NCI-H1417 treated with DMSO at 0.1 percent for 48 hours (cell line): ENCODE results near the gene IQGAP2.
"Not testable (repeated sequence)": the region's sequence is repeated elsewhere in the genome, so short reads cannot be mapped to it uniquely, and the experiment has no call there.

ENCODE experiments used
- DNase-seq: peaks from one replicate; lab custom pipeline; 2025; lab: John Stamatoyannopoulos, UW

IQGAP2 gene

DNA sequence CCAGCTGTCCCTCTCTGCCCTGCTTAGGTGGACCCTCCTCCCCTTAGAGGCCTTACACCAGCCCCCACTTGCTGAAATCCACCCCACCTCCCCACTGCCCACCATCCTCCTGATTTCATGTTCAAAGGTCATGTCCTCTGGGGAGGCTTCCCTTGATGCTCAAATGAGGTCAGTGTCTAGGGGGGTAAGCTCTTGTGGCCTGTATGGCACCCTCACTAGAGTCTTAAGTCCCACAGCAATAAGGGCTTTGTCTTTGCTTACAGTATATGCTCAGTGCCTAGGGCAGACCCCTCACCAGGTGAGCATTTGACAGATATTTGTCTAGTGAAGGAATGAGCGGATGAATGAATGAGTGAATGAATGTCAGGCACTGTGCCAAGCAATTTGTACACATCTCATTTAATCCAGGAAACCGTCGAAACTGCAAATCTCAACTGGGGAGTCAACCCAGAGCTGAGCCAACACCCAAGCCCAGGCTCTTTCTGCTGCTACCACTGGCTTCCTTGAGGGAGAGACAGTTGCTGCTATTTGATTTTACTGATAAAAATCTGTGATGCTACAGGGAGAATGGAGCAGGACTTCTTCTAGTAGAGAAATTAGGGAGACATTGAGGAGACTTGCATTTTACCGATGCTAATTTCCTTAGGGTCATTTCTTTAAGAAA is 101.9 kb downstream of the IQGAP2 start:
- no peak for DNase-seq

DNA sequence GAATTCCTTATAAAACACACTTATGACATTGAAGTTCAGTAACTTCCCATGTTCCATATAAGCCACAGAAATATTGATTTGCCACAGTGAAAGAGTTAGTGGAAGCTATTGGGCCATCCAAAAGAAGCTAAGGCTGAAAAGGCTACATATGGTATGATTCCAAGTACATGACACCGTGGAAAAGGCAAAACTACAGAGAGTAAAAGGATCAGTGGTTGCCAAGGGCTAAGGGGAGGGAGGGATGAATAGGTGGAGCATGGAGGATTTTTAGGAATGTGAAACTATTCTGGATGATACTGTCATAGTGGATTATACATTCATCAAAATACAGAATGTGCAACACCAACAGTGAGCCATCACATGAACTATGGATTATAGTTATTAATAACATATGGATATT is 110.4 kb downstream of the IQGAP2 start:
- no peak for DNase-seq

DNA sequence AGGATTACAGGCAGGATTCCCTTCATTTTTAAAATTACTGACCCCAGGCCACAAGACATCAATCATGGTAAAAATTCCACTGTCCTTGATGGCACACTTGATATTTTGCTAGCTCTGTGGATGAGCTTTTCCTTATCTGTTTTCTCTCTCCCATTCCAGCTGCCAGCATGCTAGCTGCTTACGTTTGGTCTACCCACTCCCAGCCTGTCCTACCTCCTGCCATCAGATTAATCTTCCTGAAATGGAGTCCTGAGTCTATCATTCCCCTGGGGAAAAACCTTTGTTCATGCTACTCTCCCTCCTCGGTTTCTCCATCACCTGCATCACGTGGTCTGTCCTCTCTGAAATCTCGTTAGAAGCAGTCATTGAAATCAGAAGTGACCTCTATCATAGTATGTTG is 111.2 kb downstream of the IQGAP2 start:
- no peak for DNase-seq

DNA sequence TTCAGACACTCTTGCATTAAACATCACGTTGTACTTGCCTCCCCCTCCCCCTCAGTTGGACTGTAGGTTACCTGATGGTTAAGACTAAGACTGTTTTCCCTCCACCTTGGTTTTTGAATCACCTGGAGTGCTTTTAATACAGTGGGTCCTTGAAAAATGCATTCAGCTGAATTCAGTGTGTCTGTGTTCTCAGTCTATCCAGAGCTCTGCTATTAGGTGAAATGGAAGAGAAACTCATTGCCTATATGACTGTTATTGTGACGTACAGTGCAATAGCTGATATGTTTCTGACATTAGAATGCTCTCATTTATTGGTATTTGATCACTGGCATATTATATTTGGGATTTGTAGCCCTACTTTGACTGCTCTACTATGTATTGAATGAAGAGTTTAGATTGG is 111.6 kb downstream of the IQGAP2 start:
- no peak for DNase-seq

DNA sequence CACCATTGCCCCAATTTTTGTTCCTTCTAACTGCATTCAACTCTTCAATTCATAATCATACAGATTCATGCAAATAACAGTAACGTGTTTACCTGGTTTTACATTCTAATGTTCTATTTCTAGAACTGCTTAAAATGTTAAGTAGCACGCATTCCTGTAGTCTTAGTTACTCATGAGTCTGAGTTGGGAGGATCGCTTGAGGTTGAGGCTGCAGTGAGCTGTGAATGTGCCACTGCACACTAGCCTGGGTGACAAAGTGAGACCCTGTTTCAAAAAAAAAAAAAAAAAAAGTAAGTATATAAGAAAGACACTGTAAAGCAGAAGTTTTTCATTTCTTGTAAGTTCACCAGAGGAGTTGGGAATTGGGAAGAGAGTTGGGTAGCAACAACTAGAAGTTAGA is 114.2 kb downstream of the IQGAP2 start:
- no peak for DNase-seq

DNA sequence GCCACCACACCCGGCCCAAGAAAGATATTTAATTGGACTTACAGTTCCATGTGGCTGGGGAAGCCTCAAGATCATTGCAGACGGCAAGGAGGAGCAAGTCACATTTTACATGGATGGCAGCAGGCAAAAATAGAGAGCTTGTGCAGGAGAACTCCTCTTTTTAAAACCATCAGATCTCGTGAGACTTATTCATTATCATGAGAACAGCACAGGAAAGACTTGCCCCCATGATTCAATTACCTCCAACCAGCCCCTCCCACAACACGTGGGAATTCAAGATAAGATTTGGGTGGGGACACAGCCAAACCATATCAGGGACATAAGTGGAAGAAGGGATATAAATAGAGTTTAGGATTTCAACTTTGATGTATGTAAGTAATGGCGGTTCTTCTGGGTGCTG is 115.2 kb downstream of the IQGAP2 start:
- not testable (repeated sequence) for DNase-seq

DNA sequence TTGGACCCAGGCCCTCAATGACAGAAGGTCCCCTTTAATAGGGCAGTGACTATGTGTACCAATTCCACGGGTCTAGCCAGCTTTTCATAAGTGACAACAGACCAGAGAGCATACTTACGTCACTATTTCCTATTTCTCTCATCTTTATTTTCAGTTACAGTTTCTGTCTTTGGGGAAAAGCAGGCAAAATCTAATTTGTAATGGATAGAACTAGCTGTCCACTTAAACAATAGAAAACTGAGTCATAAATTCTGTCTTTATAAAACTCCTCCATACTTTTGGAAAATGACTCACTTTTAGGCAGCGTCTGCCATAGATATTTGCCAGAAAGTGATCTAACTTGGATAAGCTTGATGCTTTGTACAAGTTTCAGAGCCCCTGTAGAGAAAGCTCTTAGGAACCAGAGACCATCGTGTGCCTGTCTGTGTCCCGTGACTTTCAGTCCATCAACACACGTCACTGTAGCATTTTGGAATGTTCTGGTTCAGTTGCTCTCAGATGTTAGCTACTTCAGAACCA is 118.2 kb downstream of the IQGAP2 start:
- no peak for DNase-seq

DNA sequence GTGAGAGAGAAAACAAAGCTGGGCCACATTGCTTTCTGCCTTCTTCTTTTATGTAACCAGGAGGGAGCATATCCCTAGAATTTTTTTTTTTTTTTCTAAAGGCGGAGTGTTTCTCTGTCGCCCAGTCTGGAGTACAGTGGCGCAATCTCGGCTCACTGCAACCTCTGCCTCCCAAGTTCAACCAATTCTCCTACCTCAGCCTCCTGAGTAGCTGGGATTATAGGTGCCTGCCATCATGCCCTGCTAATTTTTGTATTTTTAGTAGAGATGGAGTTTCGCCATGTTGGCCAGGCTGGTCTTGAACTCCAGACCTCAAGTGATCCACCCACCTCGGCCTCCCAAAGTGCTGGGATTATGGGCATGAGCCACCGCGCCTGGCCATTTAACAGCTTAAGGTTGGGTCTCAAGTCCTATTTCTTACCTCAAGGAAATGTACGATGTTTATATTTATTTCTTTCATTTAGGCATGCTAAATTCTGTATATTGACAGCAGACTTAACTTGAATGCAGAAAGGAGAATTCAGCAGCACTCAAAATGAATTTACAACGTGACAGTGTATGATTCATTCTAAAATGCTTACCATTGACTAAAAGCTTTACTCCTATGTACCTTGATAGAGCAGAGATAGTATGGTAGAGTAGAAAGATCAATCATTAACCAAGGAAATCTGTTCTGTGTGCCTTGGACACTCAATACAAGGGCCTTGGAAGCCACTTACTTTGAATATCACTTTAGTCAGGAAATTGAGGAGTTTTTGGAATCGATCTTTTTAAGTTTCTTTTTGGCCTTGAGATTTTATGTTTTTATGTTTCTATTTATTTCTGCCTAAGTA is 119.2 kb downstream of the IQGAP2 start:
- DNase-seq: no peak

DNA sequence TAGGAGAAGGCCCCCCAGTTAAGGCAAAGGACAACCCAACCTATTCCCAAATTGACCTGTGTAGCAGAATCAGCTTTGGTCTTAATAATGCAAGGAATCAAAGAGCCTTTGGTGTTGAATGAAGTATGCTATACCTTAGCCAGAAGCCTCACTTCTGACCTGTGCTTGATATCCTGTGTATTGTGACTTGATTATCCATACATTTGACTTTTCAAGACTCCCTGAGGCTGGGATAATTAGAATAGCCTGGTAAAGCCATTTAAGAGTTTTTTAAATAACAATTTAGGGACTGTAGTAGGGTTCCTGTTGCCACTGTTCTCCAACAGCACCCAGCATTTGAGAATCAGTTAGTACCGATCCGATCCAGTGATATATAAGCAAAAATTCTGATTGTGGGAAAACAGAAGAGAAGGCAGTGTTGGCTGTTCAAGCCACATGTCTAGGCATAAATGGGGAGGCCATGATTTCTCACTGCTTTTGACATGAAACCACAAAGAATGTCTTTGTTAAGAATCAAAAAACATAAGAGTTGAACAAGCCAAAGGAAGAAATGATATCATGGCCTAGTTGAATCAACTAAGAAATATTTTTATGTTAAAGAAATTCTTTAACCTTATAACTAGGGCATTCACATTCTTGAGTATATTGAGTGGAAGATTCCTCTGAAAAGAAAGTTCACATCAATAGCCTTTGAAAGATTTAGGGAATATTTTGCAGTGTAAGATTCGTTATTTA is 121.2 kb downstream of the IQGAP2 start:
- DNase-seq: no peak

DNA sequence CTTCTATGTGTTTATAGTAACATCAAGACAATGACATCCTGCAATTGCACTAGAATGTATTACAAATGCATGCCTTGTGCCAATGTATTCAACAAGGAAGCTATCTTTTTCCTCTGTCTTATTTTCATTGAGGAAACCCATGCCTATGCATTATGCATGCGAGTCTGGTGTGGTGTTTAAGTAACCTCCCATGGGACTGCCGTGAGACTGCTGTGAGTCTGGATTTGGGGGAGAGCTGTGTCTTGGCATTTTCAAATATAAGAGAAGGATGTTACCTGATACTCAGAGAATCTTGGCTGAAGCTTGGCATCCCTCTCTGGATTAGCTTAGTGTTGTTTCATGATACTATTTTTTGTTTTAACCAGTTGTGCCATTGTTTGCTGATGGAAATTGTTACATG is 121.8 kb downstream of the IQGAP2 start:
- DNase-seq: no peak

DNA sequence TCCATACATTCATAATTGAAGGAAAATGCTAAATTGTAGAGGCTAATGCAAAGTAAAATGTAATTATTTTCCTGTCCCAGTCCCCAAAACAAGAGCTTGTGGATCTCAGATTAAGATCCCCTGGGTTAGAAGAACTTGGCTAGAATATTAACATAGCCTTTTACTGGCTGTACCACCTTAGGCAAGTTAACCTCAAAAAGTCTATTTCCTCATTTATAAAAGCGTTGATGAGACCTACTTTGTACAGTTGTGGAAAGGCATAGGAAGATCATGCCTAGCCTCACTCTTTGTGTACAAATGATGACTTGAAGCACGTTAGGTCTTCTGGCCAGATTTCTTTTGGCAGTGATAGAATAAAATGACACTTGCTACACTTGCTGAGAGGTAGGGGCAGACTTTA is 122.9 kb downstream of the IQGAP2 start:
- no peak for DNase-seq

DNA sequence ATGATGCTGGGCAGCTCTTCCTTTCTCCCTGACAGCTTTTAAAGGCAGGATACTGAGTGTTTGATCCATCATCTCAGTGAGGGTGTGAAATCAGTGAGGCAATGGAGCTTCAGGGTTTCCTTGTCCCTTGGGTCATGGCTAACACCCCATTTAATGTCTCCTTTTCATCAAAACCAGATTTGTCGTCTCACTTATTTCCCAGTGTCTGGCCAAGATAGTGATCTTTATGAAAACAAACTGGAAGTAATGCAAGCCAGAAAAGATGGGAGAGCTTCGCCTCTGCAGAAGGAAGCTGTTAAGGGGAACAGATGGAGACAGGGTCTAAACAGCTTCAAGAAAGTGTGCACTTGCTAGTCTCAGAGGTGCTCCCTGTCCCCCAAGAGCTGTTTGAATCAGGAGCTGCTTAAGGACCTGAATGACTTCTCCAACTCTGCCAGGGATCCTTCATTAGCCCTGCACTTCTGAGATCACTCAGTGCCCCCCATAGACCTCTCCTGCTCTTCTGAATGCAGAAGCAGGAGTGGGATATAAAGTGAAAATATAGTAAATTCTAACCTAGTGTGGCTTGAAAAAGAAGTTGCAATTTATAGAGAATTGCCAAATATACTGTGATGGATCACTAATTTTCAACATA is 124.0 kb downstream of the IQGAP2 start:
- no peak for DNase-seq

DNA sequence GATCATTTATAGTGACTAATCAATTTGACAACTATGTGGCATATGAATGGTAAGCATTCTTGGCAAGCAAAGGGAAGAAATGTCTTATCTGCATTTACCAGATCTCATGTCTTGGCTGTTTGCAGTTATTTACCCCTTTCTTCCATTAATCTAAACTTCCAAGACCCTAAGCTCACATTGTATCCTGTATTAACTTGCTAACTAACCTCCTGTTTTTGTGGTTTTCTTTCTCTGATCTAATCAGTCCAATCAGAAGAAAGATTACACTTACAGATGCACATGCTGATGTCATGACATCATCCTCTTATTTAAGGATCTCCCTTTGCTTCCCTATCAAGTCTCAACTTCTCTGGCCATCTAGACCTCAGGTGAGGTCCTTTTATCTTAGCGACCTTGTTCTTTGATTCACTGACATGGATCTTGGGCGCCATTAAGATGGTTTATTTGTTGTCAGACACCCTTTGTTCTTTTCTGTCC is 124.6 kb downstream of the IQGAP2 start:
- no peak for DNase-seq

DNA sequence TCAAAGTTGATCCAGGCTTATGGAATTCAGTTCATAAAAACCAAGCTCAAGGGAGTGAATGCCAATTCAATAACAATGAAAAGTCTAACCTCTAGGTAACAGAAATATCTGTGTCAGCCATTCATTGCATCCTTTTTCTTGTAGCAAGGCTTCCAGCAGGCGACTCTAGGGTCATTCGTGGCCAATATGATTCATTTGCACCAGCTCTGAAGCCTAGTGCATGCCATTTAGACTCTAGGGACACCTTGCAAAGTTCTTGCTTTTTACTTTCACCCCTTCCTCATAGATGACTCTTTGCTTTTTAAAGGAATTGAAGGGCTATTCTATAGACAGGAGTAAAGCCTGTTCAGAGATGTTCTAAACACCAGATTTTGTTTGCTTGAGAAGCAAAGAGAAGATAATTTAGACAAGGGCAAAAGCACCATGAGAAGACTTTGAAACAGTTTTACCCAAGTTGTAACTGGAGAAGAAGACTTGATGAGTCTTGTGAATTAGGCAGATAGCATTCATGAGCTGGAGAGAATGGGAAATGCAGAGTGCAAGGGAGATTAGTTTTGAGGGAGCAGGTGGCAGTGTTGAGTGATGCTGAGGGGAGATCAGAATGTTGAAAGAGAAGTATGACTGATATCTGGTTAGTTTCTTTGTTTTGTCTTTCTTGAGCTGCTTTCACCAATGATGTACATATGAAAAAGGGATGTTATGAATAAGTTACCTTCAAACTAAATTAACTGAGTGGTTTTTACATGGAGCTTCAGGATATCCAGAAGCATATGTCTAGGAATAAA is 125.7 kb downstream of the IQGAP2 start:
- no peak for DNase-seq

DNA sequence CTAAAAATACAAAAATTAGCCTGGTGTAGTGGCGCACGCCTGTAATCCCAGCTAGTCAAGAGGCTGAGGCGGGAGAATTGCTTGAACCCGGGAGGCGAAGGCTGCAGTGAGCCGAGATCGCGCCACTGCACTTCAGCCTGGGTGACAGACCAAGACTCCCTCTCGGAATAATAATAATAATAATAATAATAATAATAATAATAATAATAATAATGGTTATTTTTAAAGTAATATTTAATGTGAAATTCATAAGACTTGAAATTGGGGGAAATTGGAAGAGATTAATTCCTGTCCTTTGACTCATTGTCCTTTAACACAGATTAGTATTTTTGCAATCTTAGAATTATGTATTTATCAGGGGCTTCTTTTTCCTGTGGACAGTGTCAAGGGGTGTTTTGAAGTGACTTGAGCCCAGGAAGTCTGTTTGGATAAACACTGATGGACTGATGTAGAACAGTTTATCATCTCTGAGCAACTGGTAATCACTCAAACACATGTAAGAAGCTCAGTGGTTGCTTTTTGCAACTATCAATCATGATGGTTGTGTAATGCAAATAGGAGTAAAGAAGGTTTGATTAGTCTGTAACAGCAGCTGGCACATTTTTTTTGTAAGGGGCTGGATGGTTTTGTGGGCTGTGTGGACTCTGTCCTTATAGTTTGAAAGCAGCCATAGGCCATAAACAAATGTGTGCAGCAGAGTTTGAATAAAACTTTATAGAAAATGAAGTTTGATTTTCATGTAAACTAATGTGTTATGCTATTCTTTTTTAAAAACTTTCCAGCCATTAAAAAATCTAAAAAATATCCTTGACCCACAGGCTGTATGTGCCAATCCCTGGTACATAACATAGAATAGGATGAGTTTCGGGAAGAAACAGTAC is 126.6 kb downstream of the IQGAP2 start:
- DNase-seq: no peak

DNA sequence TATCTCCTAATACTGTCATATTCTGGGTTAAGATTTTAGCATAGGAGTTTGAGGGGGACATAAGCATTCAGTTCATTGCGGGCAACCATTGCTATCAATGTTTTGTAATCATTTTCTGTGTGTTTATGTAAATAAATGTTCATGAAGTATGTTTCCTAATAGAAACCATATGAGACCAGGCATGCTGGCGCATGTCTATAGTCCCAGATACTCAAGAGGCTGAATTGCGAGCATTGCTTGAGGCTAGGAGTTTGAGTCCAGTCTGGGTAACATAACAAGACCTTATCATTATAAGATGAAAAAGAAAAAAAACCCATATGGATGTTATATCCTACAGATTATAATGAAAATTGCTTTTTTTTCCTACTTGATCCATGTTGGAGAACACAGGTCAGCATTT is 129.0 kb downstream of the IQGAP2 start:
- no peak for DNase-seq

DNA sequence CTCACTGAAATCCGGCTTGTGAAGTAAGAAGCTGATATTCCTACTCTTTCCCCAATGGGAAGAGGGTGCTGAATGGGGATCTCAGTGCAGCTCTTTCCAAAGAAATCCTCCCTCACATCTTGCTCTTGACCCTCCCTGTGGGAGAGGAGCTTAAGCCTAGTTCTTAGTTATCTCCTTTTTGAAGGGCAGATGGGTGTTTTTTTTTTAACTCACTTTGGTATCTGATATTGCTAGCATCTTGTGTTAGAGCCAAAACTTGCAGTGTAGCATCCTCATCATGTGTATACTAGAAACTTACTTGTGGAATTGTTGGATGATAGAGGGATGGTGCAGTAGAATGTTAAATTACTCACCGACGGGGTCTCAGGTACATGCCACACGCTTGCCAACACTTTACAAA is 129.9 kb downstream of the IQGAP2 start:
- no peak for DNase-seq

DNA sequence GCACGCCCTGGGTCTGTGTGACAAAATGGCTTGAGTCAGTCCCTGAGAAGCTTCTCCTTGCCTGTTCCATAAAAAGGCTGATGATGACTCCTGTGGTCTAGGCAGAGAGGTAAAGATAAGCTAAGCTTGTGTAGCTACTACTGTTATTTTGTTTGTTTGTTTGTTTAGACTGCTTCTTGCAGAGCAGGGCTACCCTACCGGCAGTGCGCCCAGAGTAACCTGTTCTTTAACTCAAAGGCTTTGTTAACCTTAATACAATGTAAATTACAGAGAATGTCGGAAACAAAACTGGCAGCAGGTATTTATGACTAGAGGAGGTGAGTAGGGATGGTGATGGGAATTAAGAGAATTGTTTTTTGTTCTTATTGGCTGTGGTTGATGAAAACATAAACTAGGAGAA is 132.5 kb downstream of the IQGAP2 start:
- no peak for DNase-seq

DNA sequence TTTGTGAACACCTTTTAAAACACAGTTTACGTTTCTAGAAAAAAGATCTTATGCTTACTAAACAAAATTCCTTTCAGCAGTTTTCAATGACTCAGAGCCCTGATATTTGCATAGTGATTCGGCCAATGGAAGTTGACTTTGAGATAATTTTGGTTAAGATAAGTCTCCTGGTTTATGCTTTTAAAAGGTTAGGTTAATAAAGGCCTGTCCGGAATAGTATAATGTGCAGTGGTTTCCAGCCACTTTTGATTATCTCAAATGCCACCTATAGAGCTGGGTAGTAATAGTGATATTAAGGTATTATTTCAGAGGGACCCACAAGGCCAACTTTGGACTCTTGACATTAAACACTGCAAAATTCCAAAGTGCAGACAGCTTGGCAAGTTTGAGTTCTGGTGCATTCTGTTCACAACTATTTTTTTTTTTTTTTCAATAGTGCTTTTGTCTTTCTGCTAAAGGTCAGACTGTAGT is 134.0 kb downstream of the IQGAP2 start:
- no peak for DNase-seq

DNA sequence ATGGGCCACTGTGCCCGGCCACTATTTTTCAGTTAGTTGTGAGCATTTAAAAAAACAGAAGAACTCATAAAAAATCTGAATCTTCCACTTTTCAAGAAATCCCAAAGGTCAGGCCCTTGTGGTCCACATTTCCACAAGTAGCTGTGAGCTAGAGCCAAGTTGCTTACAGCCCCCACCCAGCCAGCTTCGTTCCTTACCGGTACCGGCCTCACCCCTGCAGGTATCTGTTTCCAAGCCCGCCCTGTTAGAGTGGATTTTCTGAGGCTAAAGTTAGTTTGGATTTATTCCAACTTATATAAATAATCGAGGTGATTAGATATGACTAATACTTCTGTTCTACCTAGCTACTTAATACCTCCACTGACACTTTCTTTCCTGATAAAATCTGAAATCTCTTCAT is 139.2 kb downstream of the IQGAP2 start:
- no peak for DNase-seq
